Peyer's patch (tissue), 4 donors: ENCODE measurements around the gene CAMP.

ENCODE experiments used
- POLR2A ChIP-seq, 2 donors: fragments of 450-650 bp; IDR thresholded peaks; one replicate each; pipeline ENCODE4 v1.5.1; 2017; ENCODE audit warnings: antibody characterized with exemption in 2 of 2, mild to moderate bottlenecking in 2 of 2, moderate library complexity in 2 of 2
- TF ChIP-seq, protein P1 (sequence below), 6 experiments: fragments of 450-650 bp in 4 of 6; fragments of 200-600 bp in 2 of 6; sonication (generic) in 1 of 6; IDR thresholded peaks; one replicate each; pipeline ENCODE4 v1.5.1; 2017 to 2019; ENCODE audit warnings: antibody characterized with exemption in 6 of 6, mild to moderate bottlenecking in 3 of 6, moderate library complexity in 1 of 6

DNA sequence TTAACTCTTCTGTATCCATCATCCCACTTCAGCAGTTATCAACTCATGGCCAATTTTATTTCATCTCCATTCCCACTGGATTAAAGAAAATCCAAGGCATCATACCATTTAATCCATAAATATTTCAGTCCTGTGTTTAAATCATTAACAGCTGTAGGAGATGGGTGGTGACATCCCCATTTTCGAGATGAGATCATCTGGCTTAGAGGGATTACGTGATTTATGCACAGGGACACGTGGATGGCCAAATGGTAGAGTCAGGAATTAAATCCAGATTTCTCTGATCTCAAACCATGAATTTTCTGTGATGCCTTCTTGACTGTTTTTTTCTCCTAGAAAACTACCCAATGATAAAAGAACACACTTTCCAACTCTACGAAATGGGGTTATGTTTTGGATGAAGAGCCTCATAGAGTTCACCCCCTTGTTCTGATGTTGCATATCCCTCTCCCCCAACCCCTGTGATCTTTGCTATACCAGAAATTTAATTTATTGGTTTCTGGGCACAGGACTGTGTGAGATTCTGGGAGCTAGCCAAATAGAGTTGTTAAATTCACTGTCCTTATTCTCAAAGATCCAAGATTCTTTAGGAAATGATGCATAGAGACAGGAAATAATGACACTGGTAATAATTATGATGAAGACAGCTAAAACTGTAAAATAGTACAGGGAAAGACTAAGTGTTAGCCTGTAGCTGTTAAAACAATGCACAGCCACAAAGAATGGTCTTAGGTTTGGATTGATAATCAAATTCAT, 25.0 kb downstream of the CAMP start:
- no peak for TF ChIP-seq POLR2A (IDR thresholded peaks at IDR 0.05)
- TF ChIP-seq, protein P1, sequence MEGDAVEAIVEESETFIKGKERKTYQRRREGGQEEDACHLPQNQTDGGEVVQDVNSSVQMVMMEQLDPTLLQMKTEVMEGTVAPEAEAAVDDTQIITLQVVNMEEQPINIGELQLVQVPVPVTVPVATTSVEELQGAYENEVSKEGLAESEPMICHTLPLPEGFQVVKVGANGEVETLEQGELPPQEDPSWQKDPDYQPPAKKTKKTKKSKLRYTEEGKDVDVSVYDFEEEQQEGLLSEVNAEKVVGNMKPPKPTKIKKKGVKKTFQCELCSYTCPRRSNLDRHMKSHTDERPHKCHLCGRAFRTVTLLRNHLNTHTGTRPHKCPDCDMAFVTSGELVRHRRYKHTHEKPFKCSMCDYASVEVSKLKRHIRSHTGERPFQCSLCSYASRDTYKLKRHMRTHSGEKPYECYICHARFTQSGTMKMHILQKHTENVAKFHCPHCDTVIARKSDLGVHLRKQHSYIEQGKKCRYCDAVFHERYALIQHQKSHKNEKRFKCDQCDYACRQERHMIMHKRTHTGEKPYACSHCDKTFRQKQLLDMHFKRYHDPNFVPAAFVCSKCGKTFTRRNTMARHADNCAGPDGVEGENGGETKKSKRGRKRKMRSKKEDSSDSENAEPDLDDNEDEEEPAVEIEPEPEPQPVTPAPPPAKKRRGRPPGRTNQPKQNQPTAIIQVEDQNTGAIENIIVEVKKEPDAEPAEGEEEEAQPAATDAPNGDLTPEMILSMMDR (IDR thresholded peaks at IDR 0.05), result no peak
